GM18511 (cell line): Measurements from ENCODE around the gene SERINC2.

ENCODE experiments used
- ATAC-seq: cut with Tn5 transposase; IDR thresholded peaks from one replicate; pipeline ENCODE4 v1.9.1; 2021; ENCODE audit warnings: mild to moderate bottlenecking, moderate library complexity; ENCODE audit not compliant: unreplicated experiment

The SERINC2 gene

GRCh38 chr1:31432592-31433395 is 19.8 kb downstream of the SERINC2 start:
- no peak for ATAC-seq

GRCh38 chr1:31433396-31433930 is 20.4 kb downstream of the SERINC2 start:
- ATAC-seq: no peak

- ATAC-seq: no peak
Measured at GRCh38 chr1:31434101-31434871, 21.3 kb downstream of the SERINC2 start.

GRCh38 chr1:31434979-31435378 is 22.0 kb downstream of the SERINC2 start:
- no peak for ATAC-seq

GRCh38 chr1:31435471-31436409 is 22.7 kb downstream of the SERINC2 start:
- ATAC-seq: no peak

GRCh38 chr1:31436596-31437432 is 23.8 kb downstream of the SERINC2 start:
- ATAC-seq: no peak

- no peak for ATAC-seq
Measured at GRCh38 chr1:31437433-31438037, 24.5 kb downstream of the SERINC2 start.

- no peak for ATAC-seq
Measured at GRCh38 chr1:31439276-31439675, 26.3 kb downstream of the SERINC2 start.

- no peak for ATAC-seq
Measured at GRCh38 chr1:31441073-31441472, 28.1 kb downstream of the SERINC2 start.

- no peak for ATAC-seq
Measured at GRCh38 chr1:31441558-31441957, 28.5 kb downstream of the SERINC2 start.

GRCh38 chr1:31441970-31442647 is 29.1 kb downstream of the SERINC2 start:
- no peak for ATAC-seq

- no peak for ATAC-seq
Measured at GRCh38 chr1:31442648-31442994, 29.6 kb downstream of the SERINC2 start.

GRCh38 chr1:31443673-31444072 is 30.7 kb downstream of the SERINC2 start:
- no peak for ATAC-seq

- ATAC-seq: no peak
Measured at GRCh38 chr1:31444725-31445448, 31.9 kb downstream of the SERINC2 start.

- no peak for ATAC-seq
Measured at GRCh38 chr1:31445951-31446350, 32.9 kb downstream of the SERINC2 start.

GRCh38 chr1:31447210-31447609 is 34.2 kb downstream of the SERINC2 start:
- ATAC-seq: no peak

- ATAC-seq: no peak
Measured at GRCh38 chr1:31453384-31454079, 40.5 kb downstream of the SERINC2 start.
